ENCODE measurements around the gene DDX1.

DNA sequence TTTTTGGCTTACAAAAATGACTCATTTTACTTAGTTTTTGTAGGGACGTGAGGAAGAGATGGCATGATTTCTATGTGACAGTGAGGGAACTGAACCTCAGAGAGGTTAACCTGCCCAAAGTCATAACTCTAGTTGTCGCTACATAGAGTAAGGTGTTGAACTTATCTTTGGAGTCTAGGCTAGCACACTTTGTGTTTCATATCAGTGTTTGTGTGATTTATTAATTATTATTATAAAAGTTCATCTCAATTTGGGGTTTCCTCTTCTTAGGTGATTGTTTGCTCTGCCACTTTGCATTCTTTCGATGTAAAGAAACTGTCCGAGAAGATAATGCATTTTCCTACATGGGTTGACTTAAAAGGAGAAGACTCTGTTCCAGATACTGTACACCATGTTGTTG is 28.3 kb downstream of the DDX1 start:
- TF ChIP-seq POLR2A (IDR thresholded peaks at IDR 0.05; ENCODE audit: low read length) (no peak), GATA1 (IDR thresholded peaks at IDR 0.05; ENCODE audit: low read depth, low read length) (no peak)
